GM12892 (cell line): ENCODE data around the gene BMP8B.

ENCODE experiments used
- POLR2A ChIP-seq: IDR thresholded peaks from 2 replicates; pipeline ENCODE4 v1.6.1; 2011; ENCODE audit warnings: low read depth, low read length, control low read depth
- POLR2AphosphoS5 ChIP-seq: IDR thresholded peaks from 2 replicates; pipeline ENCODE4 v1.6.1; 2011; ENCODE audit warnings: low read depth, low read length, control low read depth

DNA sequence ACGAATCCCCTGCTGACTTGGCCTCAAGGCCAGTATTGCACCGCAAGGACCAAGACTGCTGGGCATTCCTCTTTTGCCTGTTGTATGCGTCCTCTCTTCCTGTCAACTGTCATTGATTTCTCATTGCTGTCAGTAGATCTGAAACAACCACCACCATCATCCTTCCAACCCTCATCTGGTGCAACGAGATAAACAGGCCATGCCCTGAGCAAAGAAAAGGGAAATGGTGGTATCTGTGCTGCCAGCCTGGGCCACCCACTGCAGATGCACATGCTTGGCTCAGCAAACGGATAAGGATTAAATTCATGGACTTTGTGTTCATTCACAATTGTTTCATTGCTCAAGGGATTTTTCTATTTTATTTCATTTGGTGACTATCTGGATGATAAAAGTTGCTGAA is 31.2 kb downstream of the BMP8B start:
- no peak for TF ChIP-seq POLR2A
- TF ChIP-seq POLR2AphosphoS5, result no peak
